HepG2 (cell line): ENCODE results near the gene BSN. TPM values are rescaled to one million over a fixed set of nuclear protein-coding genes. Genes with fewer than 3 reads are reported as not detected.
A peak's percentile ranks its signal among the peaks of the same experiment; 100 is the strongest.

Experiments used
- AGO2 ChIP-seq: fragments of 200-400 bp; formaldehyde crosslinking; optimal IDR thresholded peaks from 2 replicates; pipeline ENCODE3; 2017; ENCODE audit warnings: mild to moderate bottlenecking, low read depth, low read length, moderate library complexity
- ARID2 ChIP-seq: sonication (generic); formaldehyde crosslinking; IDR thresholded peaks from 2 replicates; pipeline ENCODE4 v1.8.1; 2022; ENCODE audit warnings: mild to moderate bottlenecking, missing genetic modification reagents, borderline replicate concordance
- BRCA1 ChIP-seq: sonication (generic); formaldehyde crosslinking; IDR thresholded peaks from 2 replicates; pipeline ENCODE4 v1.4.0; 2020; ENCODE audit warnings: missing genetic modification reagents
- CCDC6 ChIP-seq: sonication (generic); formaldehyde crosslinking; IDR thresholded peaks from 2 replicates; pipeline ENCODE4 v1.8.1; 2022; ENCODE audit warnings: mild to moderate bottlenecking, missing genetic modification reagents, moderate library complexity
- CEBPG ChIP-seq: IDR thresholded peaks from 2 replicates; pipeline ENCODE4 v1.6.1; 2016
- EEA1 ChIP-seq: sonication (generic); formaldehyde crosslinking; IDR thresholded peaks from 2 replicates; pipeline ENCODE4 v1.5.1; 2020; ENCODE audit warnings: mild to moderate bottlenecking, missing genetic modification reagents, borderline replicate concordance
- ELF4 ChIP-seq: sonication (generic); formaldehyde crosslinking; IDR thresholded peaks from 2 replicates; pipeline ENCODE4 v1.5.0; 2020; ENCODE audit warnings: missing genetic modification reagents, mild to moderate bottlenecking, moderate library complexity, borderline replicate concordance
- FOXA1 ChIP-seq, 2 experiments: fragments of 450-650 bp in 1 of 2; sonication (generic) in 1 of 2; formaldehyde crosslinking in 1 of 2; IDR thresholded peaks; 2 replicates each; pipeline versions ENCODE4 v1.4.0 to v1.6.1; 2016 to 2020; ENCODE audit warnings: missing genetic modification reagents in 1 of 2
- IRX3 ChIP-seq: sonication (generic); formaldehyde crosslinking; IDR thresholded peaks from 2 replicates; pipeline ENCODE4 v1.8.1; 2023; ENCODE audit warnings: mild to moderate bottlenecking, low read depth, missing genetic modification reagents, borderline replicate concordance
- KAT7 ChIP-seq: IDR thresholded peaks from 2 replicates; pipeline ENCODE4 v1.6.1; 2018; ENCODE audit warnings: borderline replicate concordance, missing compliant biosample characterization
- KDM2A ChIP-seq: sonication (generic); formaldehyde crosslinking; IDR thresholded peaks from 2 replicates; pipeline ENCODE4 v1.4.0; 2020; ENCODE audit warnings: low read depth, missing genetic modification reagents, borderline replicate concordance
- MIER2 ChIP-seq: IDR thresholded peaks from 2 replicates; pipeline ENCODE4 v1.6.1; 2016; ENCODE audit warnings: missing biosample characterization, missing genetic modification reagents
- MXI1 ChIP-seq: IDR thresholded peaks from 3 replicates; pipeline ENCODE4 v1.6.1; 2012; ENCODE audit warnings: low read depth, low read length, inconsistent platforms, borderline replicate concordance
- PHF8 ChIP-seq: sonication (generic); formaldehyde crosslinking; IDR thresholded peaks from 2 replicates; pipeline ENCODE4 v1.5.0; 2020; ENCODE audit warnings: missing genetic modification reagents
- SCMH1 ChIP-seq: sonication (generic); formaldehyde crosslinking; IDR thresholded peaks from 2 replicates; pipeline ENCODE4 v1.9.0; 2021; ENCODE audit warnings: missing genetic modification reagents, mild to moderate bottlenecking, borderline replicate concordance
- ZBTB7A ChIP-seq: sonication (generic); formaldehyde crosslinking; IDR thresholded peaks from 2 replicates; pipeline ENCODE4 v1.8.0; 2022; ENCODE audit warnings: mild to moderate bottlenecking, missing genetic modification reagents
- ZNF292 ChIP-seq: sonication (generic); formaldehyde crosslinking; IDR thresholded peaks from 2 replicates; pipeline ENCODE4 v1.8.1; 2022; ENCODE audit warnings: mild to moderate bottlenecking, low read depth, missing genetic modification reagents, borderline replicate concordance
- ZSCAN31 ChIP-seq: sonication (generic); formaldehyde crosslinking; IDR thresholded peaks from 2 replicates; pipeline ENCODE4 v1.5.0; 2020; ENCODE audit warnings: low read depth, mild to moderate bottlenecking, missing genetic modification reagents
- polyA plus RNA-seq, 8 experiments: library from polyadenylated mRNA; depleted of rRNA in 3 of 8; stranded (reverse) in 7 of 8; unstranded in 1 of 8; fragments of >200 nt; fragmentation: Illumina TruSeq in 4 of 8; extraction: Trizol in 4 of 8; gene quantifications; 2 replicates each; pipeline versions ENCODE4 v1.2.1 to v1.2.3, GENCODE V29; 2011 to 2016; ENCODE audit warnings: low read depth in 4 of 8, missing spikeins in 1 of 8, mixed read lengths in 1 of 8; ENCODE audit not compliant: insufficient read depth in 1 of 8
- total RNA-seq, 5 experiments: library from RNA; depleted of rRNA; stranded (reverse); fragments of >200 nt; fragmentation: Illumina TruSeq; extraction: Trizol; gene quantifications; 2 replicates each; pipeline ENCODE4 v1.2.3, GENCODE V29; 2016; ENCODE audit warnings: low read depth in 1 of 5
- TF ChIP-seq, protein P1 (sequence below), 2 experiments: sonication (generic) in 1 of 2; formaldehyde crosslinking in 1 of 2; IDR thresholded peaks; 2 replicates each; pipeline versions ENCODE4 v1.5.1 to v1.6.1; 2011 to 2020; ENCODE audit warnings: borderline replicate concordance in 1 of 2, low read depth in 1 of 2, low read length in 1 of 2, mild to moderate bottlenecking in 1 of 2, missing genetic modification reagents in 1 of 2, moderate library complexity in 1 of 2
- TF ChIP-seq, protein P2 (sequence below): sonication (generic); formaldehyde crosslinking; IDR thresholded peaks from 2 replicates; pipeline ENCODE4 v1.4.0; 2020; ENCODE audit warnings: missing genetic modification reagents

BSN gene
- total and polyA plus RNA-seq, 2 of the 13 experiments (the other 11 are each of a cell fraction or from before 2014, with no cell fraction given): 0.42 to 0.86 TPM

DNA sequence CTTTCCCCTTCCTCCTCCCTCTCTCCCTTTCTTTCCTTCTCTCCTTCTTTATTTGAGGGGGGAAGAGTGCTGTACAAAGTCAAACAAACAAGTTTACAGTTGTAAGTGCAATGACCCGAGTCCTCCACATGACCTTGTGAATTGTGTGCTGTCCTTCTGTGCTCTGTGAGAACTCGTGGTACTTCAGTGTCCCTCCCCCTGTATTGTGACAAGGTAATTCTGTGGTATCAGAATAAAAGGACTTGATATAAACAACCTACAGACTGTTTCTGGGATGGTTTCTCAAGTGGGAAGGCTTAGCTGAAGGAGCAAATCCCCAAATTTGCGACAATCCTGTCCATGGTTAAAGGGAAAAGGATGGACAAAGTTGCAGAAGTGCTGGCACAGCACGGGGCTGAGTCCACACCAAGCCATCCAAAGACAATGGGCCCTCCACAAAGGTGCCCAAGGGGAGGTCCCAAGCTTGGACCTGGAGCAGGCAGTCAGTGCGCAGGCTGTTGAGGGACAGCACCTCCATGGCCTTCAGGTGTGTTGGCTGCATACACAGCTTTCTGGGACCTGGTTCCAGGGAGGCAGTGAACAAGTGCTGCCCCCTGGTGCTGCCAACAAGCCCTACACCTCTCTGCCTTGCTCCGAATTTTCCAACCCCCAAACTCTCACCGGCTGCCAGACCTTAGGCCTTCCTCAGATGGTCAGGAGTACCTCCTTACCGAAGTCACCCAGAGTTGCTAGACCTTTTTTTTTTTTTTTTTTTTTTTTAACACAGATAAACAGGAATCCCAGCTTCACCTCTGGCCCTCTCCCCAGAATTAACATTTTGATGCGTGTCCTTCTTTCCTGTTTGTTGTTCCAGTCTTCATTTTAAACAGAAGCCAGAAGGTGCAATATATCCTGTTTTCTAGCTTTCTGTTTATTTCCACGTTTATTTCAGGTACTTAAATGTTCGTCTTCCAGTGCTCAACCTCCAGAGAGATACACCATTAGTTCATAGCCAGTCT lies 117.3 kb downstream of the BSN start (continued):
- peak; percentile 62; the same call in 1 of the 2 replicates for TF ChIP-seq BRCA1
- no peak; the same call in 1 of the 2 replicates for TF ChIP-seq KAT7 (CRISPR knock-in tag)
- TF ChIP-seq MXI1: peak; percentile 9; the same call in 1 of the 3 replicates
- 0 out of 2 replicates have a peak, but pooled peaks have one; percentile 53 for TF ChIP-seq ZSCAN31
- peak; percentile 37; the same call in 1 of the 2 replicates for TF ChIP-seq ZBTB7A (CRISPR knock-in tag)
- TF ChIP-seq ELF4: no peak
- 0 out of 2 replicates have a peak, but pooled peaks have one; percentile 8 for TF ChIP-seq CEBPG
- no peak for TF ChIP-seq IRX3 (CRISPR knock-in tag)
- TF ChIP-seq FOXA1 (IDR thresholded peaks at IDR 0.05): no peak
- TF ChIP-seq FOXA1 (CRISPR knock-in tag; IDR thresholded peaks at IDR 0.05): peak; percentile 43; the same call in 1 of the 2 replicates
- peak; percentile 47 for TF ChIP-seq AGO2
- peak; percentile 30; the same call in 1 of the 2 replicates for TF ChIP-seq PHF8 (CRISPR knock-in tag)
- no peak for TF ChIP-seq ARID2
- TF ChIP-seq EEA1 (CRISPR knock-in tag): no peak
- 0 out of 2 replicates have a peak, but pooled peaks have one; percentile 25 for TF ChIP-seq MIER2
- TF ChIP-seq SCMH1 (CRISPR knock-in tag): no peak
- peak; percentile 63; the same call in 1 of the 2 replicates for TF ChIP-seq KDM2A (CRISPR knock-in tag)
- TF ChIP-seq ZNF292 (CRISPR knock-in tag): peak; percentile 43; the same call in 1 of the 2 replicates
- peak; percentile 55; the same call in 1 of the 2 replicates for TF ChIP-seq CCDC6 (CRISPR knock-in tag)
- TF ChIP-seq, protein P1, sequence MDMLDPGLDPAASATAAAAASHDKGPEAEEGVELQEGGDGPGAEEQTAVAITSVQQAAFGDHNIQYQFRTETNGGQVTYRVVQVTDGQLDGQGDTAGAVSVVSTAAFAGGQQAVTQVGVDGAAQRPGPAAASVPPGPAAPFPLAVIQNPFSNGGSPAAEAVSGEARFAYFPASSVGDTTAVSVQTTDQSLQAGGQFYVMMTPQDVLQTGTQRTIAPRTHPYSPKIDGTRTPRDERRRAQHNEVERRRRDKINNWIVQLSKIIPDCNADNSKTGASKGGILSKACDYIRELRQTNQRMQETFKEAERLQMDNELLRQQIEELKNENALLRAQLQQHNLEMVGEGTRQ (IDR thresholded peaks at IDR 0.05; ENCODE audit: low read depth, low read length): no peak
- TF ChIP-seq, protein P1 (CRISPR knock-in tag; IDR thresholded peaks at IDR 0.05; ENCODE audit: borderline replicate concordance): peak; percentile 24; the same call in 1 of the 2 replicates
- TF ChIP-seq, protein P2, sequence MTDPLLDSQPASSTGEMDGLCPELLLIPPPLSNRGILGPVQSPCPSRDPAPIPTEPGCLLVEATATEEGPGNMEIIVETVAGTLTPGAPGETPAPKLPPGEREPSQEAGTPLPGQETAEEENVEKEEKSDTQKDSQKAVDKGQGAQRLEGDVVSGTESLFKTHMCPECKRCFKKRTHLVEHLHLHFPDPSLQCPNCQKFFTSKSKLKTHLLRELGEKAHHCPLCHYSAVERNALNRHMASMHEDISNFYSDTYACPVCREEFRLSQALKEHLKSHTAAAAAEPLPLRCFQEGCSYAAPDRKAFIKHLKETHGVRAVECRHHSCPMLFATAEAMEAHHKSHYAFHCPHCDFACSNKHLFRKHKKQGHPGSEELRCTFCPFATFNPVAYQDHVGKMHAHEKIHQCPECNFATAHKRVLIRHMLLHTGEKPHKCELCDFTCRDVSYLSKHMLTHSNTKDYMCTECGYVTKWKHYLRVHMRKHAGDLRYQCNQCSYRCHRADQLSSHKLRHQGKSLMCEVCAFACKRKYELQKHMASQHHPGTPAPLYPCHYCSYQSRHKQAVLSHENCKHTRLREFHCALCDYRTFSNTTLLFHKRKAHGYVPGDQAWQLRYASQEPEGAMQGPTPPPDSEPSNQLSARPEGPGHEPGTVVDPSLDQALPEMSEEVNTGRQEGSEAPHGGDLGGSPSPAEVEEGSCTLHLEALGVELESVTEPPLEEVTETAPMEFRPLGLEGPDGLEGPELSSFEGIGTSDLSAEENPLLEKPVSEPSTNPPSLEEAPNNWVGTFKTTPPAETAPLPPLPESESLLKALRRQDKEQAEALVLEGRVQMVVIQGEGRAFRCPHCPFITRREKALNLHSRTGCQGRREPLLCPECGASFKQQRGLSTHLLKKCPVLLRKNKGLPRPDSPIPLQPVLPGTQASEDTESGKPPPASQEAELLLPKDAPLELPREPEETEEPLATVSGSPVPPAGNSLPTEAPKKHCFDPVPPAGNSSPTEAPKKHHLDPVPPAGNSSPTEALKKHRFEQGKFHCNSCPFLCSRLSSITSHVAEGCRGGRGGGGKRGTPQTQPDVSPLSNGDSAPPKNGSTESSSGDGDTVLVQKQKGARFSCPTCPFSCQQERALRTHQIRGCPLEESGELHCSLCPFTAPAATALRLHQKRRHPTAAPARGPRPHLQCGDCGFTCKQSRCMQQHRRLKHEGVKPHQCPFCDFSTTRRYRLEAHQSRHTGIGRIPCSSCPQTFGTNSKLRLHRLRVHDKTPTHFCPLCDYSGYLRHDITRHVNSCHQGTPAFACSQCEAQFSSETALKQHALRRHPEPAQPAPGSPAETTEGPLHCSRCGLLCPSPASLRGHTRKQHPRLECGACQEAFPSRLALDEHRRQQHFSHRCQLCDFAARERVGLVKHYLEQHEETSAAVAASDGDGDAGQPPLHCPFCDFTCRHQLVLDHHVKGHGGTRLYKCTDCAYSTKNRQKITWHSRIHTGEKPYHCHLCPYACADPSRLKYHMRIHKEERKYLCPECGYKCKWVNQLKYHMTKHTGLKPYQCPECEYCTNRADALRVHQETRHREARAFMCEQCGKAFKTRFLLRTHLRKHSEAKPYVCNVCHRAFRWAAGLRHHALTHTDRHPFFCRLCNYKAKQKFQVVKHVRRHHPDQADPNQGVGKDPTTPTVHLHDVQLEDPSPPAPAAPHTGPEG (CRISPR knock-in tag): no peak
